GM11168 (cell line): ENCODE results near the gene SEPTIN2.
"Not testable (repeated sequence)": the region's sequence is repeated elsewhere in the genome, so short reads cannot be mapped to it uniquely, and the experiment has no call there.

Experiments used
- in situ Hi-C: fragments of 300-500 bp; cut with MboI; formaldehyde crosslinking; loops from one replicate; pipeline ENCODE4 v1.12.0; 2022; ENCODE audit warnings: low sequenced_read_pairs; ENCODE audit not compliant: unreplicated experiment

Gene SEPTIN2

DNA sequence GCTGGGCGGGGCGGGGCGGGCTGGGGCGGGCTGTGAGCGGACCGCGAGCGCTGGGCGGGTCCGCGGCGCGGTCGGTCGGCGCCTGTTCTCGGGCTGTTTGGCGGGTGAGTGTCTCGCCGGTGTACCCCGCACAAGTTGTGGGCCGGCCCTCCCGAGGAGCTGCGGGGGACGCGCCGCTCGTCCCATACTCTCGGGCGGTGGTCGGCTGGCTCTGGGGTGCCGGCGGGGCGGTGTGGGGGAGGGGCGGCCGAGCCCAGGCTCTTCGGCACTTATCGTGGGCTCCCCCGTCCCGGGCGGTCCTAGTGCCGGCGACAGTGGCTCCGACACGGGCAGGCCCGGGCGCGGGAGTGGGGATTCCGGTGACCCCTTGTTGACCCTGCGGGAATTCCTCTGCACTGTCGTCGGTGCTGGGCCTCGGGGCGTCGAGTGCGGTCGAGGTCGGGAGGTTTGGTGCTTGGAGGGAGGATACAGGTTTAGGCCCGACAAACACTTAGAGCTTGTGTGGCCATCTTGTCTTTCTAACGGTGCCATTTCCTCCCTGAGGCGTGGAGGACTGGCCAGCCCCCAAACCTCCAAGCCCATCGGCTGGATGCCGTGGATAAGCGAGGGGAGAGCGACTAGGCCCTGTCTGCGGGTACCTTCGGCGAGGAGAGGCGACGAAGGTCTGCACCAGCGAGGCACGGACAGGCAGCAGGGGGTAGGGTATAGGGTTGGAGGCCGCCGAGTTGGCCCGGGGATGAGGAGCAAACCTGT is at the start of gene SEPTIN2:
Gene SEPTIN2 (plus strand): TSS at position 47 of the 753 bp plus-strand sequence. CDS start 8,308 bp downstream, outside the sequence.
- in situ Hi-C loops = no loop called here

DNA sequence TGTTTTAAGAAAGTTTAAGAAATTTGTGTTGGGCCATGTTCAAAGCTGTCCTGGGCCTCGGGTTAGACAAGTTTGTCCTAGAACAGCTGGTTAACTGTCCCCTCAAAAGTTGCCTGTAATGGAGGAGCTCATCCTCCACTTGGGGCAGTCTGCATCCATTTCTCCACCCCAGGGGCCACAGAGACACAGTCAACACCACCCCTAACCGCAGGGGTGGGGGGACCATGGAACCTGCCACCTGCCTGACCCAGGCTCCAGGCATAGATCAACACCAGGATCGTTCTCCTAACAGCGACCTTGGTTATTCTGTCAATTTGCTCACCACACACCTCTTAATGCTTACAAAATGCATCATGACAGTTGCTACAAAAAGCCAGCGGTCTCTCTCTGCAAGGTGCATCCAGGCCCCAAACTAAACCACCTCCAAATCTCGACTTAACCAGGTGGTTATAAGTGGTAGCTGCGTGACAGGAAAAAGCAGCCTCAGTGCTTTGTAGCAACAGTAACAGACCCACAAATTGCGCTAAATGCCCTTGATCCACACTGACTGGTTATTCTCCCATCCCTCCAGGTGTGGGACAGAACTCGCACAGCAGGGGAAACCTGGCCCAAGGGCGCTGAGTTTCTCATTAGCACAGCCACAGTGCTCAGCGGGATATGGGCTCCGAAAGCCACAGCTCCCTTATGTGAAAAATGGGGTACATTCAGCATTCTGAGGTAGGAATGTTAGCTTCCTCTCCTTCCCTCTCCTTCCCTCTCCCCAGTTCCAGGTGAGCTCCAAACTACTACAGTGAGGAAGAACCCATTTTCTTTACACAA is 48.3 kb upstream of the SEPTIN2 start:
- in situ Hi-C loops = no loop called here

DNA sequence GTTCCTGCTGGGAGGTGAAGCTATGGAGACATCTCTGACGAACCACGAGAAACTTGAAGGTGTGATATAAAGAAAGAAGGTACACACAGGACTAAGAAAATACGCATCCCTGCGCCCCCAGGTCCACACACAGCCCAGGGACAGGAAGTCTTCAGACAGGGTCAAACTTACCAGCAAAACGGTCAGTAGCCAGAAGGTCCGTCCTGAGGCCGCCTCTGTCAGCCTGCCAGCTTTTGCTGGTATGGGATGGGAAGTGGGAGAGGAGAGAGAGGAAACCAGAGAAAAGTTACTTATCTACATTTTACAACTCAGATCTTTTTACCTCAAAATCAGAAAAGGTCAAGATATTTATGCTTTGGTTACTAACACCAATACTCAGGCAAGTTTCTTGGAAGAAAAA is 47.4 kb upstream of the SEPTIN2 start:
- in situ Hi-C loops = no loop called here

DNA sequence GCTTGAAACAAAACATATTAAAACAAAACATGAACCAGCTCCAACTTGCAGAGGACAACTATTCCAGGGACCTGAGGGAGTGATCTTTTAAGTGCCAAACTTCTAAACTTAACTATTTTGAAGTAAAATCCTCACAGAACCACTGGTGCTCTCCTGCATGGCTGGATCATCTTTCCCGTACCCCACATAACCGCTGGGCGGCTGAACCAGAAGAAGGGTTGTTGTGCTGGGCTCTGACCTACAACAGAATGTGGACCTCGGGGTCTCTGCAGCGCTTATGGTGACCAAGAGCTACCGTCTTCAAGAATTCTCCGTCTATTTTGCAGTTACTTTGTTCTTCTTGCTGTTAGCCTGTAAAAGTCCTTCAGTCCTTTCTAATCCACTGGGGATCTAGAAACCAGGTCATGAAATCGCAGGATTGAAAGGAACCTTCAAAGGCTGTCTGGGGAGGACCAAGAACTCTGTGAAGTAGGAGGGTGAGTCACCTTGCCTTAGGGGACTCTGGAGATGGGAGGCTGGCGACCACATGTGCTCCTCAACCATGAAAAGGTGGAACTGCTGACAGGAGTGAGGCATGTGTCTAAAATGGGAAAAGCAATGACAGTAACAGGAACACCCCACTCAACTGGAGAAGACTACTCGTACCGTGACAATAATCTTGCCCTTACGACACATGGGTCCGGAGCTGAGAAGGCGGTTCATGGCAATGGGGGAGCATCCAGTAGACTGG is 46.8 kb upstream of the SEPTIN2 start:
- in situ Hi-C loops = no loop called here

DNA sequence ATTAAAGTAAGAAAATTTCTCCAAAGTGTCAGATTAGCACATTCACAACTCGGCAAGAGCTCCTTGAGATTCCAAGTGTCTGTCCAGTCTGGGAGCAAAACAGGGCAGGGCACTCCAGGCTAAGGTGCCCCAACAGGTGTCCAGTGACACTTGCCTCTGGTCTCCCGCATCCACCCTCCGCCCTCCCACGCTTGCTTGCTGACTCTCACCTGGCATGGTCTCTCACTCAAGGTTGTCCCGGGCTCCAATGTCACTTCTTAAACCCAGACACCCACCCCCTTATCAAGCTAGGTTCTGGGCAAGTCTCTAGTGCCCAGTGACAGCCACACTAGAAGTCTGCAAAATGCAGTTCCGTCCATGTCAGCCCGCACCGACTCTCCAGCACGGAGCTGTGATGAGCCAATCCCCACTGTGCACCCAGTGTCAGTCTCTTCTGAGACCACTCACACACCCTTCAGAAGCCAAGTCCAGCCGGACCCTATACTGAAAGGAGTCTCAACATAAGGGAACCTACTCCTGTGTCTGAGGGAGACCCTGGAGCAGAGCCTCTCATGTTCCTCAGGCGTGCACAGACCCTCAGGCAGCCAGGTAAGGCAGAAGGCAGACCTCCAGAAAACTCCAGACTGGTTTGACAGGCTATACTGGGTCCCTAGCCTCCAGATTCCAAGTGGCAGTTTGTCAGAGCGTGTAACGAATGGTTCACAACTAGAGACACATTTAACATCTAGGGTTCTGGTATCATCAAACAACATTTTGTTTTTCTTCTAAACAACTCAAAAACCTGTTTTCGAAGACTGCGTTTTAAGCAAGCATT is 45.8 kb upstream of the SEPTIN2 start:
- in situ Hi-C loops = no loop called here

DNA sequence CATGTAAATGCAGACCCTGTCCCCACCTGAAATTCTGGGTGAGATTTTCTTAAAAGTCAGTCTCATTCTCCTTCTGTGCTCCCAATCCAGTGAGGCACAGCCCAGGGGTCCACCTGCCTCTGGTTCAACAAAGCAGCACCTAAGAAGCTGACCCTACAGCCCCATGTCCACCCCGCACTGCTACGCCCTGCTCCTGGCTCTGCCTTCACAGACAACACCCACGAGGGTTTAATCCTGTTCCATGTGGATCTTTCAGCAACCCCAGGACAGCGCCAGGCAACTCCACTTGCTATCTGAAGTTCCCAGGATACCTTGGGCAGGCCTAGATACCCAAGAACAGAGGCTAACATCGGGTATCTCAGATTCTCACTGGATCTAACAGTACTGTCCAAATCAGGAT is 45.2 kb upstream of the SEPTIN2 start:
- in situ Hi-C loops = no loop called here

DNA sequence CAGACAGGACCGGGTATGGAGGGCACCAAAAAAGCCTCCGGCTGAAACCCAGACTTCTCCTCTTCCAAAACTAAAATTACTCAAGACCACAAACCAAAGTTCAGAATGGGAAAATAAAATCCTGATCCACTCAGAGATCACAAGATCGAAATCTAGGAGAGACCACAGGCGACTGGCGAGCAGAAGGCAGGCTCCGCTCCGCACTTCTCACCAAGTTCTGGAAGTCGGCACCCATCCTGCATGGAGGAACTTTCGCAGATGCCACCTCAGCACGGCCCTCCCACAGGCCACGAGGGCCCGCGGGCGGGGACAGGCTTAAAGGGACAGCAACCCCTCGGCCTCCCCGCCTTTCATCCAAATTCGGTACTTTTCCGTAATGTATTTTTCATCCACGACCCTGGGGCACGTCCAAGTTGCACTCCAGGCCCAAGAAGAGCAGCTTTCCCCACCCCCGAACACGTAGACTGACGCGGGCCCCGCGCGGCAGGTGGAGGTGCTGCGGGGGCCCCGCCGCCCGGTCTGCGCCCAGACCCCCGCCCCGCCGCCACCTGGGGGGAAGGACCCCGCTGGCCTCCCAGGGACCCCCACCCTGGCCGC is 43.9 kb upstream of the SEPTIN2 start:
- in situ Hi-C loops = no loop called here

DNA sequence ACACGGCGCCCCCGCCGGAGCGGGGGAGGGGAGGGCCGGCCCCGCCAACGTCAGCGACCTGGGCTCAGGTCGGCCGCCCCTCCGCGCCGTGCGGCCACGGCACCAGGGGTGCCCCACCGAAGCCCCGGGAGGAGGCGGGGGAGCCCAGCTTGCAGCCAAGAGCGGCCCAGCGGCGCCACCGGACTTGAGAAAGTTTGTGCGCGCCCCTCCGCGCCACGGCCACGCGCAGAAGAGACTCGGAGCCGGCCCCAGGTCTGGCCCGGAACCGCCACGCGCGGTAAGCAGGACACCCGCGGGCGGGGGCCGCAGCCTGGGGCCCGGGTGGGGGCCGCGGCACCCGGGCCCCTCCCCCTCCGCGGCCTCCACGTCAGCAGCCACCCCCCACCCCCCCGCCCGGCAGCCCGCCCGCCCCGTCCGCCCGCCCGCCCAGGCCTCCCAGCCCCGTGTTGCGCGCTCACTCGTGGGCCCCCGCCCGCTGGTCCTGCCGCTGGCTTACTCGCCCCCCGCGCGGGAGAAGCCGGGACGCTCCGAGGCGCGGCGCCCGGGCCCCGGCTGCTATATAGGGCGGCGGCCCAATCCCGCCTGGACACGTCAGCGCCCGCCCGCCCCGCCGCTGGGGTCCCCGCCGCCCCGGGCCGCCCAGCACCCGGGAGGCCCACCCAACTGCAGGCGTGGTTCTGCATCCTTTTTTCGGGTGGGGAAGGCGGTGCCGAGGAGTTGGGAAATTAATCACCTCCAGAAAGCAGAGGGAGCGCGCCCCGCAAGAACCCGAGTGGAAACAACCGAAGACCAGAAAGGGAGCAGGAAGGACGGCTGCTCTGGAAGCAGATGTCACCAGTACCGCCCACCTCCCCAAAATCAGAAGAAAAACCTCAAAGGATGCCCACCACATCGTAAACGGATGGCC is 43.2 kb upstream of the SEPTIN2 start:
- in situ Hi-C loops = no loop called here

DNA sequence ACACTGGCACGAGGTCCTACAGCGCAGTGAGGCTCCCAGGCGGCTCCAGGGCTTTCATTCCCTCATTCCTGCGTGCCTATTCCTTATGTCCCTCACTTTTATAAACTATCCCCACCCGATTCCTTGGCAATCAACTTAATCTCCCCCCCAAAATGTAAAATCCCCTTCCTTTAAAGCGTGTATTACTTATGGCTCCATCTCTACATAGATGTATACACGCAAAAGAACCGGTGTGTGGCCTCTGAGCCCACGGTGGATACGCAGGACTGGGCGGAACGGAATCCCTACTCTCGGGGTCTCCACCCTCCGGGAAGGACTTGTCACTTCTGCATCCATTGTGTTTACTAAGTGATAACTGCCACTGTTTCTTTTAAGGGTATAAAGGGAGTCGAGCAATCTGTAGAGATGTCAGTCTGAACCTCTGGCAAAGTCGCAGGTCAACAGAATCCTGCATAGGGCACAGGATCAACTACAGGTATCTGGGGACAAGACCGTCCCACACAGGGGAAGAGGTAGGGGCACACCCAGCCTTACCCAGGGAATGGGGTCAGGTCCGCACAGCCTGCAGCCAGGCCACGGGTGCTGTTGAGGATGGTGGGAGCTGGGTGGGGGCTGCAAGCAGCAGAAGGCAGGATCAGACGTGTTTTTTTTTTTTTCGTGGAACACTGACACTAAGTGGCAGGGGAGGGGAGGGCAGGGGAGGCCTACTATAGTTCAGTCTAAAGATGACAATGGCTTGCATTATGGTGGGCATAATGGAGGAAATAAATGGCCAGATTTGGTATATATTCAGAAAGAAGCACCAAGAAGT is 42.3 kb upstream of the SEPTIN2 start:
- in situ Hi-C loops = no loop called here

DNA sequence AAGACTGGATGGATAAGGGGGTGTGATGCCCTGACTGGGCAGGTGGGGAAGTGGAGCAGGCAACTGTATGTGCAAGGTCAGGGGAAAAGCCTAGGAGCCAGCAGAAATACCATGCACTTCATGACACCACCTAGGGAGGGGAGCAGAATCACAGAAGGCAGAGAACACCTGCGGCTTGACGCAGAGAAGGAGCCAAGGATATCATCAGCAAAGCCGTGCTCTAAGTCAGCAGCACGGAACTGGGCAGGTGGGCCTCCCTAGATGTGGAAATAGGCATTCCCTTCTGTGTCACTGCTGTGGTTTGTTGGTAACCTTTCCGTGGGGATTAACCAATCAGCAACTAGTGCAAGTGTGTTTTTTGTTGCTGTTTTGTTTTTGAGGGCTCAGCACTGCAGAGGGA is 41.6 kb upstream of the SEPTIN2 start:
- in situ Hi-C loops = no loop called here

DNA sequence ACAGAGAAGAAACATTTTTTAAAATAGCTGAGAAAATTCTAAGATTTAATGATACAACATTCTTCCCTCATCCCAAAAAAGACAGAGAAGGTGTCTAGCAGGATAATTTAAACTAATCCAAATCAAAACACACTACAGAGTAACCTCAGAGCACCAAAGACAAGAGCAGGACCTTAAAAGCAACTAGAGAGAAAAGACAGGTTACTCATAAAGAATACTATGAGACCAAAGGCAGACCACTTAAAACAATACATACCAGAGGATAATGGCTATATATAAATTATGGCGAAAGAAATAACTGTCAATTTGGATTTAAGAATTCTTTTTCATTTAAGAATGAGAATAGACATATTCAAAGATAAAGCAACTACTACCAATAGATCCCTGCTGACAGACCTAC is 40.2 kb upstream of the SEPTIN2 start:
- in situ Hi-C loops = no loop called here

DNA sequence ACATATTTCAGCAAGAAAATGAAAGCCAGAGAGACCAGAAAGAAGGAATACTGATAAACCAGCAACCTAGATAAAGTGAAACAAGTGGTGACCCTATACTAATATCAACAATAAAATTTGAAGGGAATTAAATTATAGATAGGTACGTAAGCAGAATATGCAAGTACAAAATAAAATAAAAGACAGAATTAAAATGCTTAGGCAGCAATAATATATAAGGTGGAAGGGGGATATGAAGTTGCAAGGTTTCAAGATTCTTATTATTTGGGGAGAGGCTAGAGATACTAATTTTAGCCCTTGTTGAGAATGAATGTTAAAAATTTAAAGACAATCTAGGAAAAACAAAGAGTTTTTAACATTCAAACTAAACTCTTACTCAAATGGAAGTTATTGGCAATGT is 39.8 kb upstream of the SEPTIN2 start:
- in situ Hi-C loops = no loop called here

DNA sequence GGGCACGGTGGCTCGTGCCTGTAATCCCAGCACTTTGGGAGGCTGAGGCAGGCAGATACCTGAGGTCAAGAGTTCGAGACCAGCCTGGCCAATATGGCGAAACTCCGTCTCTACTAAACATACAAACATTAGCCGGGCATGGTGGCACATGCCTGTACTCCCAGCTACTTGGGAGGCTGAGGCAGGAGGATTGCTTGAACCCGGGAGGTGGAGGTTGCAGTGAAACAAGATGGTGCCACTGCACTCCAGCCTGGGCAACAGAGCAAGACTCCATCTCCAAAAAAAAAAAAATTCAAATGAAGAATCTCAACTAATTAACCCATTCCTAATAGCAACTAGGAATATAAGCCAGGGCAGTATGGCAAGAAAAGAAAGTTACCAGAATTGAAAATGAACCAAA is 37.4 kb upstream of the SEPTIN2 start:
- in situ Hi-C loops = not testable (repeated sequence)

DNA sequence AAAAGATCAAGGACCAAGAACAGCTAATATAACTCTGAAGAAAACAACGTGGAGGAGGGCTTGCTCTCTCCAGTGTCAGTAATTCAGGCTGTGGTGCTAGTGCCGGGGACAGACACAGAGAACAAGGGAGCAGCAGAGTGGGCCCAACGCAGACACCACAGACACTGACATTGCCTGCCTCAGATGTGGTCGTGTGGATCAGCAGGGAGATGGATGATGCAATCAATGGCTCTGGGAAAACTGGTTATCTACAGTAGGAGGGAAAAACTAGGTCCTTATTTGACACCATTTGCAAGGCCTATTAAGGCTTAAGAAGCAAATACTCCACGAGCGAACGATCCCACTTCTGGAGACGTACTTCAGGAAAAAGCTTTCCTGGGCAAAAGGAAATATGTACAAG is 36.3 kb upstream of the SEPTIN2 start:
- in situ Hi-C loops = no loop called here

DNA sequence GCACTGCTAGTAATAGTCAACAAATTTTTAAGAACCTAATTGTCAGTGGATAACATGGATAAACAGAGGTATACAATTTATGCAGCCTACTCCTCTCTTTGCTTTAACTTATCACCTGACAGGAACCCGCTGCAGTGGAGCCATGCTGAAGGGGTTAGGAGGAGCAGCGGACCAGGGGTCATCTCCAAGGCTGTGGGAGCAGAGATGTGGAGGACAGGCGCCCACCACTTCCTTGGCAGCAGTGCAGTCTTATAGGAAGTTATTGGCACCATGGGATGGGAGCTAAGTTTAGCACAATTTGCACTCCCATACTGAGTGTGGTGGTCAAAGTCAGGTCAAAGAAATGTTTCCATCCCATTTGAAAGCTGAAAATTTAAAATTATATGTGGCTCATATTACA is 35.9 kb upstream of the SEPTIN2 start:
- in situ Hi-C loops = no loop called here

DNA sequence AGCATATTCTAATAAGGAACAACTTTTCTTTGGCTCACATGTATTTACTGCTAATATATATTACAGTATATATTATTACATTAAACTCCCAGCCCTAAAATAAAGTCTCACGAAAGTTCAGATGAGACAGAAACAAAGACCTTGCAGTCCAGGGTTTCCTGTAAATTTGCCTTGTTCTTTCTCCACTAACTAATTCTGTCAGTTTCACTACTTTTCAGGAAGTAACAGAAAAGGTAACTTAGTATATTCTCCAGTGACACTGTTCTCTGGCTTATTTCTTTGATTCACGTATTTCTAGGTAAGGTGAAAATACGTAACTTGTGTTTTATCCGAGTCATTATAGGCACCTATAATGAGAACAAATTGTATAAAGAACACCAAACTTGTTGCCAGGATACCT is 35.4 kb upstream of the SEPTIN2 start:
- in situ Hi-C loops = no loop called here

DNA sequence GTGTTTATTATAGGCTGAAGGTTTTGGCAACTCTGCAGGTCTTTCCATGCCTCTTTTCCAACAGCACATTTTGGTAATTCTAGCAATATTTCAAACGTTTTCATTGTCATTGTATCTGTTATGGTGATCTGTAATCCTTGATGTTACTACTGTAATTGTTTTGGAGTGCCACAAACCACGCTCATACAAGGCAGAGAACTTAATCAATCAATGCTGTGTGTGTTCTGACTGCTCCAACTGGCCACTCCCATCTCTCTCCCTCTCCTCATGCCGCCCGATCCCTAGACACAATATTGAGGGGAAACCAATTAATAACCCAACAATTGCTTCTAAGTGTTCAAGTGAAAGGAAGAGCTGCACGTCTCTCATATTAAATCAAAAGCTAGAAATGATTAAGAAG is 33.2 kb upstream of the SEPTIN2 start:
- in situ Hi-C loops = no loop called here

DNA sequence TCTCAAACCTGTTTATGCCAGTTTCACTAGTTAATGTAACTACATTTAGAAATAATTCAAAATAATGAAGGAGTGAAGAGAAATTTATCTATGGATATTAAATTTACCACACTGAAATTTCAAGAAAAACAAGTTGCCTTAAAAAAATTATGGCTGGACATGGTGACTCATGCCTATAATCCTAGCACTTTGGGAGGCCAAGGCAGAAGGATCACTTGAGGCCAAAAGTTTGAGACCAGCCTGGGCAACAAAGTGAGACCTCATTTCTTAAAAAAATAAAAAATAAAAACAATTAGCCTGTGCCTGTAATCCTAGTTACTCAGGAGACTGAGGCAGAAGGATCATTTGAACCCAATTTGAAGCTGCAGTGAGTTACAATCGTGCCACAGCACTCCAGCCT is 30.1 kb upstream of the SEPTIN2 start:
- in situ Hi-C loops = no loop called here
